Dendritic cell treated with granulocyte-macrophage colony-stimulating factor and Interleukin-4, amounts not matched to agents 40 ng/mL and 50 ng/mL, for 4 days (primary cell): ENCODE measurements around the gene LYZL1.
"Not testable (repeated sequence)": the region's sequence is repeated elsewhere in the genome, so short reads cannot be mapped to it uniquely, and the experiment has no call there.

Source experiments
- H3K27ac Mint-ChIP-seq: one replicate; pipeline ENCODE4 v1.8.0; 2022; ENCODE audit warnings: mild to moderate bottlenecking, mixed read lengths
- H3K27me3 Mint-ChIP-seq: one replicate; pipeline ENCODE4 v1.8.0; 2022; ENCODE audit warnings: mild to moderate bottlenecking, mixed read lengths
- H3K36me3 Mint-ChIP-seq: one replicate; pipeline ENCODE4 v1.8.0; 2022; ENCODE audit warnings: low read depth, mixed read lengths
- H3K4me1 Mint-ChIP-seq: one replicate; pipeline ENCODE4 v1.8.0; 2022; ENCODE audit warnings: low read depth, mixed read lengths
- H3K4me3 Mint-ChIP-seq: one replicate; pipeline ENCODE4 v1.8.0; 2022; ENCODE audit warnings: mild to moderate bottlenecking, moderate library complexity, mixed read lengths
- H3K9me3 Mint-ChIP-seq: one replicate; pipeline ENCODE4 v1.8.0; 2022; ENCODE audit warnings: mixed read lengths
- intact Hi-C: fragments of 100-400 bp; cut with micrococcal nuclease; formaldehyde crosslinking; loops from one replicate; pipeline ENCODE4 v1.15.0; 2022

LYZL1 gene

DNA sequence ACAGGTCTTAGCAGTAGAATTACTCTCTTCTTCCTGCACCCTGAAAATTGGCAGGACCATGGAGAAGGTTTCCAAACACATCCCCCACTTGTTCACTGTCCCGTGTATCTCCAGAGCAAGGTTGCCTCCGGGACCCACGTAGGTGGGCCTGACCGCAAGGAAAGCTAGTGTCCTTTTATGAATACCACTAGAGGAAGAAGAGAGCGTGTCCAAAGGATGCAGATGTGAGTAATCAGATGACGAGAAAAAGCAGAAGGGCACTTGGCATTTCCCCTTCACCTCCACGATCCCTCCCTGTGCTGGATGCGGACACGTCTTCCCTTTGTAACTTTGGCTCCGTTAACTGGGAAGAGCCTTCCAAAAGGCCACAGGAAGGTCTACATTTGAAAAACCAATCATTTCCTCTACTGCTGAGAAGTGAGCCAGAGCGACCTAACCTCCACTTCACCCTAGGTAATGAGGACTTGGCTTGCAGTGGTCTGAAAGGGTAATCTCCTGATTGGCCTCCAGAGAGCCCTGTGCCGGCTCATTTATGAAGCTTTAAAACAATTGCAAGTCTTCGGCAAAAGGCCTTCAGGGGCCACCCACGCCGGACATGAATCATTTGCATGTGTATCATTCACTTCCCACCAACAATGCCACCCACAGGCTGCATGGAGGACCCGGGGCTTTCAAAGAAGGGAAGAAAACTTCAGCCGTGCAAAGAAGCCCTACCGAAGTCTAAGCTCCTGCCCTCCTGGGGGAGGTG is 55.4 kb downstream of the LYZL1 start:
- H3K27me3 Mint-ChIP-seq, result peaks cover 4% of the 10 kb centered on the region
- peaks cover 15% of the 10 kb centered on the region for H3K4me1 Mint-ChIP-seq
- intact Hi-C loops, result no loop called here
- no peak overlapping the region for H3K27ac Mint-ChIP-seq
- no peaks in the 10 kb centered on the region for H3K36me3 Mint-ChIP-seq
- no peak overlapping the region for H3K4me3 Mint-ChIP-seq
- peaks cover 10% of the 10 kb centered on the region for H3K9me3 Mint-ChIP-seq

DNA sequence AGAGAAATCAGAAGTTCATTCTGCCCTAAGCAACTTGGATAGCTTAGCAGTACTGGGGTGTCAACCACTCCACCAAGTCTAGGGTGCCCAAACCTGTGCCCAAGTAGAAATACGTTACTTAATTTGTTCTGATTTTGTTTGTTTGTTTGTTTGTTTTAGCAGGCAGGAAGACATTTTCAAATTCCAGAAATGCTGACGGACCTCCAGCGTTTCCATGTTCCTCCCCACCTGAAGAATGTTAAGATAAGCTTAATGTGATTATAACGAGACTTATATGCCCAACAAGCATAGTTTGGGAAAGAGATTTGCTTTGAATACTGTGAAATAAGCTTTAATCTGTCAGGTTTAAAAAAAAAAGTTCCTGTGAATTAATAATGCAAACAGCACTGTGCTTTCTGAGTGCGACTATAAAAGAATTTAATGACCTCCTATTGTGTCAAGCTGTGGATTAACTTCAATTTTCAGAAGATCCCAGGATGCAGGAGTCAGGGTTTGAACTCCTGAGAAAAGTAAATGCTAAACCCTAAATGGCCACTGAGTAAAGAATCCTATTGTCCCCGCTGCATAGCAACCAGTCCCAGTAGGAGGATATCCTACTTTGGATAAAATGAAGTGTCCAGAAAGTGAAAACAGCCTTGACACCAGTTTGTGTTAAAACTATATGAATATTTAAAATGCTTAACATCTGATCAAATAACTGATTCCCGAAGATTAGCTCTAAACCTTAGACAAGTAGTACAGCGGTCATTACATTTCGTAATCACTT is 56.5 kb downstream of the LYZL1 start:
- H3K4me3 Mint-ChIP-seq, result no peak overlapping the region
- H3K27ac Mint-ChIP-seq, result no peak overlapping the region
- no peaks in the 10 kb centered on the region for H3K36me3 Mint-ChIP-seq
- intact Hi-C loops, result no loop called here
- peaks cover 6% of the 10 kb centered on the region for H3K27me3 Mint-ChIP-seq
- H3K4me1 Mint-ChIP-seq, result peaks cover 15% of the 10 kb centered on the region
- peaks cover 10% of the 10 kb centered on the region for H3K9me3 Mint-ChIP-seq

DNA sequence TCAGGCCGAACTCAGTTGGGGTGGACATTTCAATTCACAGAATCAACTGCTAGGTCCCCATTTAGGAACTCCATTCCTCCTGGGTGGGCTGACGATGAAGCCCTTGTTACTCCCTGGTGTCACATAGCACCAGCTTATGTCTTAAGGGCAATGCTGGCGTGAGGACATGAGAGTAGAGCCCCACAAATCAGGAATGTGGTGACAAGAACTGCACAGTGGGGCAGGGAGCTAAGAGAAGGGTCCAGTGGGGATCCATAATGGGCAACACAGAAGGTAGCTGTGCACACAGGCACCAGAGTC is 57.0 kb downstream of the LYZL1 start:
- H3K9me3 Mint-ChIP-seq, result peaks cover 10% of the 10 kb centered on the region
- peaks cover 15% of the 10 kb centered on the region for H3K4me1 Mint-ChIP-seq
- no peak overlapping the region for H3K4me3 Mint-ChIP-seq
- H3K36me3 Mint-ChIP-seq, result no peaks in the 10 kb centered on the region
- H3K27me3 Mint-ChIP-seq, result peaks cover 6% of the 10 kb centered on the region
- no peak overlapping the region for H3K27ac Mint-ChIP-seq
- intact Hi-C loops, result no loop called here

DNA sequence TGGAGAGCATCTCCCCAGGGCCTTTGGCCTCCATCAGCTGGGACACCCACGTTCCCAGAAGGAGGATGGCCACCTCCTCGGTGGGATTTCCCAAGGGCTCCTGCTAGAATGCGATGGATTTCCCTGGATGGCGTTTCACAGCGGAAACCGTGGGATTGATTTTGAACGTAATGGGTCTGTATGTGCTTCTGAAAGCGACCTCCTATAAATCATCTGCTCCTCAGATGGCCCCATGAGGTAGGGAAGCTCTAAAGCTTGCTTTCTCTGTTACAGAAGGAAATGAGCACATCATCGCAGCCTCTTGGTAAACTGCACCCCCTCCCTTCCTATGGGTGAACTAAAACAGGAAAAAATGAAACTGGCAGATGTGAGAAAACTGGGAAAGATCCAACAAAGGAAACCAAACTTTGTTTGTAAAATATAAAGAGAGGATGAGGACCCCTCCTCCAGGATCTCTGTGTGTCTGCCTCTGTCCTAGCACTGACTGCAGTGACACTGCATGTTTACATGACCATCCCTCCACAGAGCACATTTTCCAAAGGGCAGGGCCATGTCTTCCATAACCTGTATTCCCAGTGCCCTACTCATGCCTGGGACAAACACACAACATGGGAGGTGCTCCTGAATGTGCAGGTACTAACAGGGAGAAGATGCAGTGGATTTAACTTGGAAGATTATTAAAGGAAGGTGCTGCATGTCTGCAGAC is 57.6 kb downstream of the LYZL1 start:
- Mint-ChIP-seq H3K36me3 (no peaks in the 10 kb centered on the region), H3K27ac (no peak overlapping the region), H3K4me1 (peaks cover 15% of the 10 kb centered on the region), H3K4me3 (no peak overlapping the region), H3K27me3 (peaks cover 6% of the 10 kb centered on the region), H3K9me3 (peaks cover 10% of the 10 kb centered on the region)
- intact Hi-C loops, result no loop called here

DNA sequence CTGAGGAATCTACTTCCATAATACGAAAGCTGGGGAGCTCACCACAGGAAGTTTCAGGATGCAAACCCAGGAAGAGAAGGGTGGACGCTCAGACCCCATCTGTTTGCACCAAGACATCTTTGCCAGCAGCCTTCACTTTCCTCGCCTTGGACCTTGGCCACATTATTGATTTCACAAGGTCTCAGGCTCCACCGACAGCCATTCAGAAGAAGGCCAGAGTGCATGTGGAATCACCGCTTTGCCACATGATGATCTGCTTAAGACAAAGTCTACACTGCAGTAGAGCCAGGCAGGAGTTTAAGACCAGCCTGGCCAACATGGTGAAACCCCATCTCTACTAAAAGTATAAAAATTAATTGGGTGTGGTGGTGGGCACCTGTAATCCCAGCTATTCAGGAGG is 60.0 kb downstream of the LYZL1 start:
- Mint-ChIP-seq H3K9me3 (no peaks in the 10 kb centered on the region), H3K36me3 (no peaks in the 10 kb centered on the region), H3K4me3 (no peak overlapping the region), H3K4me1 (peaks cover 8% of the 10 kb centered on the region), H3K27me3 (peaks cover 3% of the 10 kb centered on the region), H3K27ac (no peak overlapping the region)
- intact Hi-C loops, result no loop called here

DNA sequence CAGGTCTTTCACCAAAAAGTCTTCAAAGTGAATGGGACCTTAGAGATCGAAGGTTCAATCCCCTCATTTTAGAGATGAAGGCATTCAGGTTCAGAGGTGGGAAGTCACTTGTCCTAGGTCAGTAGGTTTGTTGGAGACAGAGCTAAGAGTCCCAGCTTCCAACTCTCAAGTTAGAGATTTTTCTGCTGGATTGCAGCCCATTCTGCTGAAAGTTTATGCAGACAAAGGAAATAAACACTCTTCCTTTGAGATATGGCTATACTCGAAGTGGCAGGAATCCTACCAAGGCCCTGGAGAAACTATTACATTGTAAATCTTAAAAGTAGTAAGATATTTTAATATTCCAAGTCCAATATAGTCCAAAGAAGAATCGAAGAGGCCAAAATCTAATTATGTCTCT is 64.4 kb downstream of the LYZL1 start:
- H3K4me1 Mint-ChIP-seq, result peaks cover 7% of the 10 kb centered on the region
- intact Hi-C loops, result no loop called here
- no peak overlapping the region for H3K4me3 Mint-ChIP-seq
- no peaks in the 10 kb centered on the region for H3K36me3 Mint-ChIP-seq
- no peak overlapping the region for H3K27ac Mint-ChIP-seq
- H3K9me3 Mint-ChIP-seq, result no peaks in the 10 kb centered on the region
- H3K27me3 Mint-ChIP-seq, result peaks cover 2% of the 10 kb centered on the region

DNA sequence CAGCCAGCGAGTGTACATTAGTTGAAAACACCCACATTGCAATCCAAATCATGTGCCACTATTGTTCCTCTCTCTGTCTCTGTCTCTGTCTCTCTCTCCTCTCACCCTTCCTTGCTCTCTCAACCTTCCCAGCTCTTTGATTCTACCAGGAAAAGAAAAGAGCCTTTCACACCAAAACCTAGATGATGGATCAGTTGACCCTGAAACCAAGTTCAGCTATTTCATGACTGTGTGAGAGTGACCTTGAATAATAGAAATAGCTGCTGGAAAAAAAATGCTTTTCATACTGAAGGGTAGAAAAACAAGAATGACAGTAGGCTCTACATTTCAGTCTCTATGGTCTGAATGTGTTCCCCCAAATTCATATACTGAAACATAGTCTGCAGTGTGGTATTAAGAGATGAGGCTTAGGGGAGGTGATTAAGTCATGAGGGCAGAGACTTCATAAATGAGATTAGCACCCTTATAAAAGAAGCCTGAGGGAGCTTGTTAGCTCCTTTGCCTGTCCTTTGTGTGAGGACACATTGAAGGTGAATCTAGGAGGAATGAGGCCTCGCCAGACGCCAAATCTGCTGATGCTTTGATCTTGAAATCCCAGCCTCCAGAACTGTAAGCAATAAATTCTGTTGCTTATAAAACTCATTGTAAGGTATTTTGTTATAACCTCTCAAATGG is 65.2 kb downstream of the LYZL1 start:
- no peak overlapping the region for H3K4me3 Mint-ChIP-seq
- intact Hi-C loops, result no loop called here
- H3K9me3 Mint-ChIP-seq, result no peaks in the 10 kb centered on the region
- no peak overlapping the region for H3K27ac Mint-ChIP-seq
- H3K4me1 Mint-ChIP-seq, result peaks cover 7% of the 10 kb centered on the region
- H3K36me3 Mint-ChIP-seq, result no peaks in the 10 kb centered on the region
- H3K27me3 Mint-ChIP-seq, result peaks cover 2% of the 10 kb centered on the region

DNA sequence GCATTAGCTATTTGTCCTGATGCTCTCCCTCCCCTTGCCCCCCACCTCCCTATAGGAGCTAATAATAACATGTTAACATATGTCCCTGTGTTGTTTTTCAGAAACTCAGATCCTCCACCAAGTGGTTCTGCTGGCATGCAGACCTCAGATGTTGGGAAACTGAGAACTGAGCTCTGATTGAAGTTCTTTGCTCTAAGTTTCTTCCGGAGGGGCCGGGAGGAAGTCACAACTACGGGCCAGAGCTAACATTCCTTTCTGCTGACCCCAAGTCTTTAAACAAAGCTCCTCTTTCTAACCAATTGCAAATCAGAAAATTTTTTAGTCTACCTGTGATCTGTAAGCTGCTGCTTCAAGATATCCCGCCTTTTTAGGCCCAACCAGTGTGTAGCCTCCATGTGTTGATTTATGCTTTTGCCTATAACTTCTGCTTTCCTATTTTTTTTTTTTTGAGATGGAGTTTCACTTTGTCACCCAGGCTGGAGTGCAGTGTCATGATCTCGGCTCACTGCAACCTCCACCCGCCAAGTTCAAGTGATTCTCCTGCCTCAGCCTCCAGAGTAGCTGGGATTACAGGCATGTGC is 66.6 kb downstream of the LYZL1 start:
- intact Hi-C loops, result no loop called here
- Mint-ChIP-seq H3K27me3 (no peaks in the 10 kb centered on the region), H3K4me1 (peaks cover 7% of the 10 kb centered on the region), H3K4me3 (no peak overlapping the region), H3K36me3 (no peaks in the 10 kb centered on the region), H3K9me3 (no peaks in the 10 kb centered on the region), H3K27ac (peak overlapping the region; percentile 56)

DNA sequence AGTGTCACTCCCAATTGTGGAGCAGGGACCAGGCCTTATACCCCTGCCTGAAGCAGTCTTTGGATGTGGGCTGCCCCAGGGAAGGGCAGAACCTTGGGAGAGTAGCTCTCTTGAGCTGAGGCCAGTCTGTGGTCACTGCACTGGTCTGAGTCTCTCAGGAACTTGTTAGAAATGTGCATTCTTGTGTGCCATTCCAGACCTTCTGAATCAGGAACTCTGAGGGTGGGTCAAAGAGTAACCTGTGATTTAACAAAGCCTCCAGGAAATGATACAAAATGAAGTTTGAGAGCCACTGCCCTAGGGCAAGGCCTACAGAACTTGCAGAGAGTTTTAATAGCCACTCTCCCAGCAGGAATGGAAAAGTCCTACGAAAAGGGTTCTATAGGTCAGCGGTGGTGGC is 68.1 kb downstream of the LYZL1 start:
- Mint-ChIP-seq H3K4me1 (peaks cover 7% of the 10 kb centered on the region), H3K4me3 (no peak overlapping the region), H3K9me3 (no peaks in the 10 kb centered on the region), H3K36me3 (no peaks in the 10 kb centered on the region), H3K27ac (no peak overlapping the region), H3K27me3 (no peaks in the 10 kb centered on the region)
- intact Hi-C loops, result no loop called here

DNA sequence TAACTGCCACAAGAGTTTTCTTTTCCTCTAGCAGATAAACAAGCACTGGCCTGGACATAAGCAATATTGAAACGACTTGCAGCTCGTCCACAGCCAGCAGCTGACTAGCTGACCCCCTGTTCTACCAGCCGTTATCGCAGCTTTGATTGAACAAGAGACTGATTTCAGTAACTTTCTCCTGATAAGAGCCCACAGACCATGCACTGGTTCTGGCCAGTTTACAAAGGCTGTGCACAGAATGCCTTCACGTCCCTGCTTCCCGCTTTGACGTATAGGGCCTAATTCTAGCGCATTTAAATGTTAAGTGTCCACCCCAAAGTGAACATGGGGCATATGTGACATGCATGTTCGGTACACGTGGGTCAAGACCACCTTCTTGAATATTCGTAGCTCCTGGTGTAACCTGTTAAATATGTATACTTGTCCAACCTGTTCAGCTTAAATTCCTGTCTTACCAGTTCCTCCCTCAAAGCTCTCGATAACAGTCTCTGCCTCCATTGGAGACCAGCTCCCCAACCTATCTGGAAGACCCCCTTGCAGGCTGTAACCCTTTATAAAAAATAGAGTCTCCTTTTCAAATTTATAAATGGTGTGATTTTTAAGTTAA is 69.2 kb downstream of the LYZL1 start:
- H3K9me3 Mint-ChIP-seq, result no peaks in the 10 kb centered on the region
- H3K4me1 Mint-ChIP-seq, result peaks cover 7% of the 10 kb centered on the region
- H3K36me3 Mint-ChIP-seq, result no peaks in the 10 kb centered on the region
- H3K27ac Mint-ChIP-seq, result no peak overlapping the region
- no peaks in the 10 kb centered on the region for H3K27me3 Mint-ChIP-seq
- H3K4me3 Mint-ChIP-seq, result no peak overlapping the region
- intact Hi-C loops, result no loop called here

DNA sequence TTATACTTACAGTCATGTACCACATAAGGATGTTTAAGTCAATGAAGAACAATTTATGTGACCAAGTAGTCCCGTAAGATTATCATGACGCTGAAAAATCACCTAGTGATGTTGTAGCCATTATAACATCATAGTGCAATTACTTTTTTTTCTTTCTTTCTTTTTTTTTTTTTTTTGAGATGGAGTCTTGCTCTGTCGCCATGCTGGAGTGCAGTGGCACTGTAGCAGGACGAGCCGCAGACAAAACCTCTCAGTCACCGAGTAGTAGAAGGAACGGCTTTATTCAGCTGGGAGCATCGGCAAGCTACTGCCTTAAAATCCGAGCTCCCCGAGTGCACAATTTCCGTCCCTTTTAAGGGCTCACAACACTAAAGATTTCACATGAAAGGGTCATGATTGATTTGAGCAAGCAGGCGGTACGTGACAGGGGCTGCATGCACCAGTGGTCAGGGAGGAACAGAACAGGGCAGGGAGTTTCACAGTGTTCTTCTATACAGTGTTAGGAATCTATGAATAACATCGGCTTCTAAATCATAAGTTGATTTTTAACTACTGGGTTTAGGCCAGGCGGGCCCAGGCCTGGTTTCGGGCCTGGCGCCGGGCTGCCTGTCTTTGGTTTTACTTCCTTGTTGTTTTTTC is 71.5 kb downstream of the LYZL1 start:
- H3K27me3 Mint-ChIP-seq, H3K4me3 Mint-ChIP-seq, H3K27ac Mint-ChIP-seq, H3K36me3 Mint-ChIP-seq, H3K9me3 Mint-ChIP-seq, H3K4me1 Mint-ChIP-seq, intact Hi-C loops: not testable (repeated sequence)
